Caco-2 (cell line): ENCODE results near the gene MGST2. TPM values are rescaled to one million over a fixed set of nuclear protein-coding genes. Genes with fewer than 3 reads are reported as not detected.
A peak's percentile ranks its signal among the peaks of the same experiment; 100 is the strongest.

Experiments
- Bru-seq: library from RNA; stranded (reverse); fragments of 400-500 nt; gene quantifications from one replicate; lab custom pipeline; 2021; lab: Mats Ljungman, UMichigan
- BruChase-seq, 2 experiments: library from RNA; stranded (reverse); fragments of 400-500 nt; gene quantifications; one replicate each; lab custom pipeline; 2021; lab: Mats Ljungman, UMichigan
- BruUV-seq: library from RNA; stranded (reverse); fragments of 400-500 nt; replicated peaks from 2 replicates; lab custom pipeline; 2021; lab: Mats Ljungman, UMichigan
- CTCF ChIA-PET: fragments of 300-600 bp; sonication (Branson Sonifier 250); formaldehyde crosslinking; loops from one replicate; lab custom pipeline; 2022; ENCODE audit warnings: antibody characterized with exemption; lab: Charles Lee
- POLR2A ChIA-PET: fragments of 300-600 bp; sonication (Branson Sonifier 250); formaldehyde crosslinking; loops from one replicate; lab custom pipeline; 2022; ENCODE audit warnings: antibody characterized with exemption; lab: Charles Lee
- DNase-seq, 2 experiments: peaks; one replicate each; pipeline versions ENCODE4 v3.0.0 to v3.0.0-alpha.2; 2020 to 2022
- H3K27me3 ChIP-seq: replicated peaks from 2 replicates; pipeline ENCODE4 v1.6.0; 2011; ENCODE audit warnings: low read length; ENCODE audit not compliant: control insufficient read depth, insufficient read depth
- H3K36me3 ChIP-seq: 2 replicates; pipeline ENCODE4 v1.5.1; 2011; ENCODE audit warnings: low read length; ENCODE audit not compliant: control insufficient read depth, insufficient read depth
- H3K4me1 ChIP-seq: fragments of 250-450 bp; sonication (Bioruptor Pico); 2 replicates; pipeline ENCODE4 v1.5.1; 2020; ENCODE audit warnings: mild to moderate bottlenecking
- H3K4me3 ChIP-seq: 2 replicates; pipeline ENCODE4 v1.5.1; 2011; ENCODE audit warnings: low read depth, mild to moderate bottlenecking, control low read depth, low read length
- H3K9me3 ChIP-seq: fragments of 250-450 bp; sonication (Bioruptor Pico); 2 replicates; pipeline ENCODE4 v1.5.1; 2020; ENCODE audit warnings: mild to moderate bottlenecking, moderate library complexity
- H3K27ac Mint-ChIP-seq: one replicate; pipeline ENCODE4 v1.8.0; 2022; ENCODE audit warnings: mixed read lengths; ENCODE audit not compliant: unreplicated experiment
- H3K27me3 Mint-ChIP-seq: one replicate; pipeline ENCODE4 v1.8.0; 2022; ENCODE audit warnings: mixed read lengths; ENCODE audit not compliant: insufficient read depth, unreplicated experiment
- H3K36me3 Mint-ChIP-seq: one replicate; pipeline ENCODE4 v1.8.0; 2022; ENCODE audit warnings: mild to moderate bottlenecking, mixed read lengths; ENCODE audit not compliant: insufficient read depth, unreplicated experiment
- H3K4me1 Mint-ChIP-seq: one replicate; pipeline ENCODE4 v1.8.0; 2022; ENCODE audit warnings: low read depth, mixed read lengths; ENCODE audit not compliant: unreplicated experiment
- H3K4me3 Mint-ChIP-seq: one replicate; pipeline ENCODE4 v1.8.0; 2022; ENCODE audit warnings: mild to moderate bottlenecking, moderate library complexity, mixed read lengths; ENCODE audit not compliant: unreplicated experiment
- H3K9me3 Mint-ChIP-seq: one replicate; pipeline ENCODE4 v1.8.0; 2022; ENCODE audit warnings: mixed read lengths; ENCODE audit not compliant: unreplicated experiment
- intact Hi-C: fragments of 100-400 bp; cut with micrococcal nuclease; formaldehyde crosslinking; loops from one replicate; pipeline ENCODE4 v1.10.0; 2022; ENCODE audit not compliant: unreplicated experiment
- long read RNA-seq: library from polyadenylated mRNA; stranded (forward); transcript quantifications from one replicate; pipeline ENCODE4 v2.0.0, GENCODE V29; 2022
- total RNA-seq: library from RNA; stranded (reverse); gene quantifications from 2 replicates; pipeline ENCODE4 v1.2.3, GENCODE V29; 2022
- TF ChIP-seq, protein P1 (sequence below), 2 experiments: fragments of 200-600 bp in 1 of 2; IDR thresholded peaks; 1 replicate in 1 of 2; 2 replicates in 1 of 2; pipeline versions ENCODE4 v1.5.1 to v1.8.0; 2011 to 2022; ENCODE audit warnings: antibody characterized with exemption in 1 of 2, control low read depth in 1 of 2, inconsistent platforms in 1 of 2, low read depth in 1 of 2, low read length in 1 of 2, mild to moderate bottlenecking in 1 of 2, moderate library complexity in 1 of 2; ENCODE audit not compliant: insufficient read depth in 1 of 2, severe bottlenecking in 1 of 2, unreplicated experiment in 1 of 2

MGST2 gene
- total RNA-seq (81.7 and 88.4 TPM in 2 replicates), Bru-seq, nascent RNA (percentile 94 among the genes with signal in this experiment), BruChase-seq, experiment 1, labeled RNA remaining after a 2-hour chase (percentile 75 among the genes with signal in this experiment), BruChase-seq, experiment 2, labeled RNA remaining after a 6-hour chase (percentile 81 among the genes with signal in this experiment)
- long read RNA-seq, transcript MGST2-201 (5 exons, 801 nt): major isoform, 129 of 145 reads
- long read RNA-seq, partial matches to known transcripts: 4 of 145 reads
- long read RNA-seq, other reads (novel, unspliced or antisense): 7 of 145 reads

DNA sequence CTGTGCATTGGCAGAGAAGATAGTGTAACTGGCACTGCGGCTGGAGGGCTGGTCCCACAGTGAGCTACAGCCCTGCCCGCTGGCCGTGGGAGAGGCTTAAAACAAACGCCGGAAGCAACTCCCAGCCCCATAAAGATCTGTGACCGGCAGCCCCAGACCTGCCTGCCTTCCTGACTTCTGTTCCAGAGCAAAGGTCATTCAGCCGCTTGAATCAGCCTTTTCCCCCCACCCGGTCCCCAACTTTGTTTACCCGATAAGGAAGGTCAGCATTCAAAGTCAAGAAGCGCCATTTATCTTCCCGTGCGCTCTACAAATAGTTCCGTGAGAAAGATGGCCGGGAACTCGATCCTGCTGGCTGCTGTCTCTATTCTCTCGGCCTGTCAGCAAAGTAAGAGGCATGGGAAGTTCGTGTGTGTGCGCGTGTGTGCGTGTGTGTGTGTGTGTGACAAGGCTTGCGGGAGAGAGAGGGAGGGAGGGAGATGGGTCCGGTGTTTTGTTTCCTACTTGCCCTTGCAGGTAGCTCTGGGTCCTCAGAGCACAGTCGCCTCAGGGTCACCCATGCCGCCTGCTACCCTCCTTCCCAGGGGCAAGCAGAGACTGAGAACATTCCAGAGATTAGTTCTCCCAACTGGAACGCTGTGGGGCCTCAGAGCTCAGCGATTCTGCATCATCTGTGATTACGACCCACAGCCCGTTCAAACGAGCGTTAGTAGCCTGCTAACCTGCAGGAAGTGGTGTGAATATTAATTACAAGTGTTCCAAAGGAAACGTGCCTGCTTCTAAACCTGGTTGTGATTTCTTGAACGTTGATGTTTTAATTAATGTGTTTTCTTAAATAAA lies at the start of gene MGST2:
Gene MGST2, plus strand, starts transcription at position 130 of the 840 bp plus-strand sequence. Its CDS starts 201 bp downstream, at position 331.
- intact Hi-C loops: loop anchor here (1.0 to 5.0 kb wide), 8 partner anchors 9 to 486 kb away; partner anchors contain the start of gene MAML3
- no peaks in the 10 kb centered on the region for H3K9me3 ChIP-seq
- Mint-ChIP-seq H3K4me1 (peaks cover 53% of the 10 kb centered on the region), H3K27ac (peak within 1 kb of the TSS; percentile 94), H3K4me3 (peak within 1 kb of the TSS; percentile 90), H3K9me3 (no peaks in the 10 kb centered on the region), H3K27me3 (no peaks in the 10 kb centered on the region), H3K36me3 (peaks cover 31% of the 10 kb centered on the region)
- no peaks in the 10 kb centered on the region for H3K27me3 ChIP-seq
- POLR2A ChIA-PET: interaction anchor here (0.7 to 2.0 kb wide), 6 partner anchors 9 to 707 kb away, joined by 3 to 13 read pairs (median 4); partner anchors contain the start of gene SCOC
- DNase-seq: peak; percentile 92 to 97
- CTCF ChIA-PET: interaction anchor here (0.6 to 2.1 kb wide), 9 partner anchors 9 to 488 kb away, joined by 3 to 38 read pairs (median 4); partner anchors contain the start of gene MAML3
- TF ChIP-seq, protein P1, sequence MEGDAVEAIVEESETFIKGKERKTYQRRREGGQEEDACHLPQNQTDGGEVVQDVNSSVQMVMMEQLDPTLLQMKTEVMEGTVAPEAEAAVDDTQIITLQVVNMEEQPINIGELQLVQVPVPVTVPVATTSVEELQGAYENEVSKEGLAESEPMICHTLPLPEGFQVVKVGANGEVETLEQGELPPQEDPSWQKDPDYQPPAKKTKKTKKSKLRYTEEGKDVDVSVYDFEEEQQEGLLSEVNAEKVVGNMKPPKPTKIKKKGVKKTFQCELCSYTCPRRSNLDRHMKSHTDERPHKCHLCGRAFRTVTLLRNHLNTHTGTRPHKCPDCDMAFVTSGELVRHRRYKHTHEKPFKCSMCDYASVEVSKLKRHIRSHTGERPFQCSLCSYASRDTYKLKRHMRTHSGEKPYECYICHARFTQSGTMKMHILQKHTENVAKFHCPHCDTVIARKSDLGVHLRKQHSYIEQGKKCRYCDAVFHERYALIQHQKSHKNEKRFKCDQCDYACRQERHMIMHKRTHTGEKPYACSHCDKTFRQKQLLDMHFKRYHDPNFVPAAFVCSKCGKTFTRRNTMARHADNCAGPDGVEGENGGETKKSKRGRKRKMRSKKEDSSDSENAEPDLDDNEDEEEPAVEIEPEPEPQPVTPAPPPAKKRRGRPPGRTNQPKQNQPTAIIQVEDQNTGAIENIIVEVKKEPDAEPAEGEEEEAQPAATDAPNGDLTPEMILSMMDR (IDR thresholded peaks at IDR 0.05; ENCODE audit: insufficient read depth in 1 of 2, low read depth in 1 of 2, low read length in 1 of 2, severe bottlenecking in 1 of 2, unreplicated experiment in 1 of 2): no peak
- H3K4me1 ChIP-seq: peaks cover 83% of the 10 kb centered on the region
- H3K36me3 ChIP-seq: no peaks in the 10 kb centered on the region
- BruUV-seq: TSS peak; percentile 69
- H3K4me3 ChIP-seq: peak within 1 kb of the TSS; percentile 52

DNA sequence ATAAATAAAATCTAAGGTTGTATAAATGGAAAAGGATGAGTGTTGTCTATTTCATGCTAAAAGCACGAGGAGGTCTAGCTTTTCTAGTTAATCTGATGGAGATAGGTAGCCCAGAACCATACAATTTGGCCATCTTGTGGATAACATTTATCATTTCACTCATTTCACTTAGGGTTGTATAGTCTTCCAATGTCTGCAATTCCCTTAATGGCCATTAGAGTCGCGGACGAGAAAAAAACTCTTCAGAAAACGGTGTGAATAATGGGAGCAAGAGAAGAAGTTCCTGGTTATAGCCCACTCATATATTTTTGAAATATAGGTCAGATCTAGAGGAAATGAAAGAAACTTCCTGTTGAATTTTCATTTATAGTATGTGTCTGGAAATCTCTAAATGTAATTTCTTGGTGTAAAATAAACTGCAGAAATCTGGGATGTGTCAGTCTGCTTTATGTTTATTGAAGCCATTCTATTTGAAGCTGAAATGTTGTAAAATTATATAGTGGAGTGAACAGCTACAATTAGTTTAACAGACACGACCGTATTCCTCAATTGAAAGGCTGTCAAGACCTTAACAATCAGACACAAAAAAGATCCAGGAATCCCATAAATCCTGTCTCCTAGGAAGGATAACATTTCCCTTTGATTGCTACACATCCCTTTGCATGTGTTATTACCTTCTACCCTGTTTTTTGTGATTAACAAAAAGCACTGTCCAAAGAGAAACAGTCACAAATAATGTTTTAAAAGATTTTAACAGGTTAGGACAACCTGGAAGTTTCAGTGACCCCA lies 47.7 kb upstream of the MGST2 start:
- H3K9me3 Mint-ChIP-seq: no peaks in the 10 kb centered on the region
- BruUV-seq: no TSS peak
- no peak overlapping the region for H3K27ac Mint-ChIP-seq
- TF ChIP-seq, protein P1 (IDR thresholded peaks at IDR 0.05; ENCODE audit: insufficient read depth in 1 of 2, low read depth in 1 of 2, low read length in 1 of 2, severe bottlenecking in 1 of 2, unreplicated experiment in 1 of 2): peak in 1 of 2 experiments; percentile 4
- H3K27me3 Mint-ChIP-seq: no peaks in the 10 kb centered on the region
- H3K4me3 Mint-ChIP-seq: no peak overlapping the region
- H3K9me3 ChIP-seq: no peaks in the 10 kb centered on the region
- no peaks in the 10 kb centered on the region for H3K27me3 ChIP-seq
- H3K4me1 Mint-ChIP-seq: peaks cover 6% of the 10 kb centered on the region
- H3K36me3 ChIP-seq: no peaks in the 10 kb centered on the region
- POLR2A ChIA-PET: no interaction called here
- intact Hi-C loops: no loop called here
- H3K4me3 ChIP-seq: no peak overlapping the region
- H3K4me1 ChIP-seq: peaks cover 4% of the 10 kb centered on the region
- DNase-seq: no peak
- no peaks in the 10 kb centered on the region for H3K36me3 Mint-ChIP-seq
- CTCF ChIA-PET: interaction anchor here (0.5 kb wide), 1 partner anchor 52 kb away, joined by 4 read pairs; no protein-coding TSS in a partner anchor
